Epithelial cell of umbilical artery (primary cell): ENCODE measurements around the gene PLP2. TPM values are rescaled to one million over a fixed set of nuclear protein-coding genes. Genes with fewer than 3 reads are reported as not detected.

Source experiments
- total RNA-seq: library from RNA; depleted of rRNA; stranded (reverse); fragments of >200 nt; gene quantifications from 2 replicates; pipeline ENCODE4 v1.2.3, GENCODE V29; 2014

Gene PLP2, protein sequence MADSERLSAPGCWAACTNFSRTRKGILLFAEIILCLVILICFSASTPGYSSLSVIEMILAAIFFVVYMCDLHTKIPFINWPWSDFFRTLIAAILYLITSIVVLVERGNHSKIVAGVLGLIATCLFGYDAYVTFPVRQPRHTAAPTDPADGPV
- 7.8 and 13.3 TPM in 2 replicates for total RNA-seq

DNA sequence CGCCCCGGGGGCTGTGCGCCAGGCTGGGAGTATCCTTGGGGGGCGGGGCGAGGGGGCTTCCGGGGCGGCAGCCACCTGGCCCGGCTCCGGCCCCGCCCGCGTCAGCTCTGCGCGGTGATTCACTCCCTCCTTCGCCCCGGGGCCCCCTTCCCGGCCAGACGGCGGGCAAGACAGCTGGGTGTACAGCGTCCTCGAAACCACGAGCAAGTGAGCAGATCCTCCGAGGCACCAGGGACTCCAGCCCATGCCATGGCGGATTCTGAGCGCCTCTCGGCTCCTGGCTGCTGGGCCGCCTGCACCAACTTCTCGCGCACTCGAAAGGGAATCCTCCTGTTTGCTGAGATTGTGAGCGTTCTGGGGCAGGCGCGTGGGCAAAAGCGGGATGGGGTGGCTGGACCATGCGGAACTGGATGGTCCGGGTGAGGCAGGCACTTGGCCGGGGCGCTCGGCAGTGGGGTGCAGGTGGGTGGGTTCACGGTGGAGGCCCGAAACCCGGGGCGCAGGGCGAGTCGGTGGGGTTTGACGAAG, at the start of gene PLP2:
Gene PLP2 (plus strand): TSS at position 147 of the 528 bp plus-strand sequence. CDS start 103 bp downstream, at position 250.

DNA sequence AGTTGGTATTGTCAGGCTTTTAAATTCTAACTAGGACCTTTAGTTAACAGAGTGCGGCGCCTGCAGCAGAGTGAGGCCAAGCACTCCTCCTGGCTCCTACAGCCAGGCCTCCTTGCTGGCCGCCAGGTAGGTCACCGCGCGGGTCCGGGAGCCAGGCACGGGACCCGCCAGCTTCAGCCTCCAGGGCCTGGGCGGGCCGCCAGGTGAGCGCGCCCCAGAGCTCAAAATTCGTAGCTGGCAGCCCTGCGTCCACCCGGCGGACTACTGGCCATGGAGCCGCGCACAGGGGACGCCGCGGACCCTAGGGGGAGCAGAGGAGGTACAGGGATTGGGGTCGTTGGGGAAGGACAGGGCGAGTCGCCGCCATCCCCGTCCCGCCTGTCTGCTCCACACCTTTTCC, 9.1 kb upstream of the PLP2 start, which contains the start of gene MAGIX:
Gene MAGIX (plus strand): TSS at position 139 of the 400 bp plus-strand sequence. CDS start 132 bp downstream, at position 271.

DNA sequence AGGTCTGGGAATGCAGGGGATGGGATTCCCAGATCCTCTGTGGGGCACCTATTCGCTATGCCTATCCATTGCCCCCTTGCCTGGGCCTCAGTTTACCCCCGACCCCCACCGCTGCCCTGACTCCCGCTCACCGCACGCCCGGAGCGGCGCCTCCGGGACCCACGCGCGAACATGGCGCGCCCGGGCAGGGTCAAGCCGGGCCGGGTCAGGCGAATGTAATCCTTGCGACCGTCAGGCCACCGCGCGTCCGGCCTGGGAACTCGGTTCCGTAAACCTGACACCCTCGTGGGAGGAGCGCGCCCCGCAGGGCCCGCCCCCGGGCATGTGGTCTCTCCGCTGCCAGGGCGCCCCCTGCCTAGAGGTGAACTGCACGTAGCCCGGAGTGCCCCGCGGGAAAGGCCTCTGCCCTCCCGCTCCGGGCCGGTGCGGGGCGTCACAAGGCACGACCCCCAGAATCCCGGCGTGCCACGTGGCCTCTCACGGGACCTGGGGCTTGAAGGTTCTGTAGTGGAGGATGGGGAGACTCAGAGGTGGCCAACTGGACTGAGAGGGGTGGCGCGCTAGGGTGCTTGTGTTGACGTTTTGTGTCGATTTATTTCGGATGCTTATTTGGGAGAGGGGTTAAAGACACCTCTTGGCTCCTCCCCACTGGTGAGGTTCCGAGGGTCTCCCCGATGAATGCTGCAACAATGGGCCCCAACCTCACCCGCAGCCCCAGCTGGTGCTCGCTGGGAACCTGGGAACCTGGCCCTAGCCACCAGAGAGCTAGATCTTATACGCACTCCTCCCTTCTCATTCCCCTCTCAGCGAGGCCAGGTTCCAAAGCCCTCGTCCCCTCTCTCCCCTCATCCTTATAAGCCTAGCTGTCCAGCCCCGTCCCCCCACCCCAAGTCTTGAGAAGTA, 14.7 kb downstream of the PLP2 start, which contains the start of gene PRICKLE3:
Gene PRICKLE3 (minus strand): TSS at position 249 of the 903 bp plus-strand sequence. CDS start 76 bp downstream, at position 173.

DNA sequence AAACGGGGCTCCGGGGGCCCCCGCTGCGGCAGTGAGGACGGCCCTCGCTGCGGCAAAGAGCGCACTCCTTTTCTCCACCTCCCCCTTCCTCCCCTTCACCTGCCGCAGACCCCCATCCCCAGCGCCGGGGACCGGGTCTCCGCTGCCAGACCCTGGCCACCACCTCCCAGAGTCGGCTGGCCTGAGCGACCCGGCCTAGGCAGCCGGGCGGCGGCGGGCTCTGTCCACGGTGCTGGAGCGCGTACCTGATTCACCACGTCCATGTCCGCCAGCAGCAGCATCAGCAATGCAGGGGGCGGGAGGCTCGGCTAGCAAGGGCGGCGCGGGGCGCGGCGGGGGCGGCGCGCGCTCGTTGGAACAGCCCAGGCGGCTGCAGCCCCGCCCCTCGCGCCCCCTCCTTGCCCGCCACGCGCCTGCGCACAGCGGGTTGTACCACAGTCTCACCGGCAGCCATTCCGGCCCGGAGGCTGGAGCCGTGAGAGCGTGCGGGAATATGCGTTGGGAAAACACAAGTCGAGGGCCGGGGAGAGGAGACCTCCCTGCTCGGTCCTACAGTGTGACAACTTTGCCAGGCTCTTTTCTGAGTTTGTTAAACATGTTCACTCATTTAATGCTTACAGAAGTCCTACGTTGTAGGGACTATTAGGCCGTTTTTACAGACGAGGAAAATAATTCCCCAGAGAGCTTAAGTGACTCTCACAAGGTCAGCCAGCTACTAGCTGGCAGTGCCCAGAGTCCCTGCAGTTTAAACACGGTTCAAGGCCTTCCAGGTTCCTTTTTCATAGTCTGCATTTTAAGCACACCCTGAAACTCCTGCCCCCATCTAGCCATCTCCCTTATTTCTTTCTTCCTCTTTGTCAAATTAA, 28.4 kb downstream of the PLP2 start, which contains the start of gene SYP:
Gene SYP (minus strand): TSS at position 288 of the 866 bp plus-strand sequence. CDS start 7 bp downstream, at position 281.

Other genes with a start within 250 kb of the PLP2 start
- gene OTUD5, start 214.3 kb upstream of the PLP2 start, total RNA-seq, result 18.4 and 25.7 TPM in 2 replicates
- gene KCND1, start 200.1 kb upstream of the PLP2 start, total RNA-seq, result 0.46 and 0.65 TPM in 2 replicates
- 22.4 and 27.1 TPM in 2 replicates for gene GRIPAP1, start 169.6 kb upstream of the PLP2 start, total RNA-seq
- 15.3 and 18.1 TPM in 2 replicates for gene TFE3, start 128.5 kb upstream of the PLP2 start, total RNA-seq
- gene CCDC120, start 112.9 kb upstream of the PLP2 start, total RNA-seq, result 0.61 and 0.65 TPM in 2 replicates
- gene PRAF2, start 97.9 kb upstream of the PLP2 start, total RNA-seq, result 4.6 and 5.2 TPM in 2 replicates
- gene WDR45, start 92.0 kb upstream of the PLP2 start, total RNA-seq, result 24.0 and 34.0 TPM in 2 replicates
- gene GPKOW, start 48.2 kb upstream of the PLP2 start, total RNA-seq, result 23.4 and 25.1 TPM in 2 replicates
- gene MAGIX, start 9.1 kb upstream of the PLP2 start, total RNA-seq, result 0.65 and 1.7 TPM in 2 replicates
- gene PRICKLE3, start 14.5 kb downstream of the PLP2 start, total RNA-seq, result 5.2 and 6.2 TPM in 2 replicates
- under 0.01 and 0.15 TPM in 2 replicates for gene SYP, start 28.3 kb downstream of the PLP2 start, total RNA-seq
- gene CACNA1F, start 61.4 kb downstream of the PLP2 start, total RNA-seq, result not detected in 2 replicates
- gene CCDC22, start 63.6 kb downstream of the PLP2 start, total RNA-seq, result 8.1 and 10.6 TPM in 2 replicates
- gene FOXP3, start 92.8 kb downstream of the PLP2 start, total RNA-seq, result not detected in 2 replicates
- 1.9 and 2.9 TPM in 2 replicates for gene PPP1R3F, start 97.9 kb downstream of the PLP2 start, total RNA-seq
- not detected in 2 replicates for gene GAGE10, start 131.7 kb downstream of the PLP2 start, total RNA-seq
- not detected in 2 replicates for gene GAGE12J, start 150.1 kb downstream of the PLP2 start, total RNA-seq
- not detected in 2 replicates for gene GAGE13, start 159.7 kb downstream of the PLP2 start, total RNA-seq